H1 (cell line): Measurements from ENCODE around the gene FOXO6.

ENCODE experiments used
- CBX5 ChIP-seq: fragments of 300-800, 300-1000 bp; sonication (generic); IDR thresholded peaks from 2 replicates; pipeline ENCODE4 v1.7.1; 2016; ENCODE audit warnings: antibody characterized with exemption, low read length, low read depth
- CTCF ChIP-seq, 3 experiments: IDR thresholded peaks; 1 replicate in 2 of 3; 2 replicates in 1 of 3; pipeline versions ENCODE4 v1.5.1 to v1.6.1; 2011; ENCODE audit warnings: low read length in 3 of 3, mild to moderate bottlenecking in 3 of 3, inconsistent platforms in 2 of 3, low read depth in 1 of 3, moderate library complexity in 1 of 3; ENCODE audit not compliant: insufficient read depth in 1 of 3; ENCODE audit errors: control extremely low read depth in 1 of 3
- HDAC2 ChIP-seq, 2 experiments: fragments of 300-600 bp in 1 of 2; sonication (generic) in 1 of 2; IDR thresholded peaks; 2 replicates each; pipeline ENCODE4 v1.6.1; 2011 to 2012; ENCODE audit warnings: low read depth in 2 of 2, low read length in 2 of 2, mild to moderate bottlenecking in 2 of 2, moderate library complexity in 2 of 2, borderline replicate concordance in 1 of 2, inconsistent platforms in 1 of 2
- JUN ChIP-seq: IDR thresholded peaks from 2 replicates; pipeline ENCODE4 v1.6.1; 2011; ENCODE audit warnings: low read depth, mild to moderate bottlenecking, improper control_type of control experiment, low read length
- RFX5 ChIP-seq: IDR thresholded peaks from 2 replicates; pipeline ENCODE4 v1.6.1; 2011; ENCODE audit warnings: low read depth, low read length, improper control_type of control experiment, borderline replicate concordance
- SUZ12 ChIP-seq: fragments of 200-600 bp; sonication (generic); IDR thresholded peaks from 2 replicates; pipeline ENCODE4 v1.6.1; 2012; ENCODE audit warnings: mild to moderate bottlenecking, inconsistent platforms, low read length, moderate library complexity, mixed read lengths

GRCh38 chr1:41411229-41411628, 50.0 kb downstream of the FOXO6 start:
- TF ChIP-seq CTCF (IDR thresholded peaks at IDR 0.05; ENCODE audit: control extremely low read depth in 1 of 3, insufficient read depth in 1 of 3, low read depth in 1 of 3, low read length in 3 of 3) (no peak), SUZ12 (no peak), HDAC2 (IDR thresholded peaks at IDR 0.05; ENCODE audit: borderline replicate concordance in 1 of 2, low read depth in 2 of 2, low read length in 2 of 2) (no peak), JUN (no peak), CBX5 (no peak), RFX5 (no peak)
